Right lobe of liver (tissue), 4 donors: ENCODE measurements around the gene APCS.

Experiments
- POLR2A ChIP-seq: fragments of 450-650 bp; IDR thresholded peaks from one replicate; pipeline ENCODE4 v1.6.1; 2017; ENCODE audit warnings: antibody characterized with exemption, mild to moderate bottlenecking
- TF ChIP-seq, protein P1 (sequence below), 4 donors: fragments of 200-600 bp in 3 of 4; fragments of 450-650 bp in 1 of 4; IDR thresholded peaks; one replicate each; pipeline versions ENCODE4 v1.5.1 to v1.8.0; 2016 to 2022; ENCODE audit warnings: antibody characterized with exemption in 4 of 4, mild to moderate bottlenecking in 2 of 4
- donor health status: DM: no; HTN: no; CAD: no.
- donor health status: DM: no; HTN: no; CAD: no.
- donor health status: DM: no; HTN: yes; CAD: no.

- TF ChIP-seq, protein P1, sequence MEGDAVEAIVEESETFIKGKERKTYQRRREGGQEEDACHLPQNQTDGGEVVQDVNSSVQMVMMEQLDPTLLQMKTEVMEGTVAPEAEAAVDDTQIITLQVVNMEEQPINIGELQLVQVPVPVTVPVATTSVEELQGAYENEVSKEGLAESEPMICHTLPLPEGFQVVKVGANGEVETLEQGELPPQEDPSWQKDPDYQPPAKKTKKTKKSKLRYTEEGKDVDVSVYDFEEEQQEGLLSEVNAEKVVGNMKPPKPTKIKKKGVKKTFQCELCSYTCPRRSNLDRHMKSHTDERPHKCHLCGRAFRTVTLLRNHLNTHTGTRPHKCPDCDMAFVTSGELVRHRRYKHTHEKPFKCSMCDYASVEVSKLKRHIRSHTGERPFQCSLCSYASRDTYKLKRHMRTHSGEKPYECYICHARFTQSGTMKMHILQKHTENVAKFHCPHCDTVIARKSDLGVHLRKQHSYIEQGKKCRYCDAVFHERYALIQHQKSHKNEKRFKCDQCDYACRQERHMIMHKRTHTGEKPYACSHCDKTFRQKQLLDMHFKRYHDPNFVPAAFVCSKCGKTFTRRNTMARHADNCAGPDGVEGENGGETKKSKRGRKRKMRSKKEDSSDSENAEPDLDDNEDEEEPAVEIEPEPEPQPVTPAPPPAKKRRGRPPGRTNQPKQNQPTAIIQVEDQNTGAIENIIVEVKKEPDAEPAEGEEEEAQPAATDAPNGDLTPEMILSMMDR (IDR thresholded peaks at IDR 0.05): no peak
- no peak for TF ChIP-seq POLR2A
Measured at GRCh38 chr1:159548126-159548525, 39.5 kb upstream of the APCS start.
